ENCODE data around the gene LPP. TPM values are rescaled to one million over a fixed set of nuclear protein-coding genes. Genes with fewer than 3 reads are reported as not detected.

Gene LPP
- total RNA-seq, 1 donor from 2014 or later, result 11.7 TPM

- DNase-seq, result no peak
These were observed 777.1 kb downstream of the LPP start for GRCh38 chr3:188931036-188931435.

GRCh38 chr3:188931531-188931930 is 777.6 kb downstream of the LPP start:
- DNase-seq, result no peak

GRCh38 chr3:188934989-188935388 is 781.0 kb downstream of the LPP start:
- no peak for DNase-seq

- no peak for DNase-seq
These were observed 782.7 kb downstream of the LPP start for GRCh38 chr3:188936597-188937107.

- DNase-seq, result no peak
These were observed 783.4 kb downstream of the LPP start for GRCh38 chr3:188937389-188937788.

GRCh38 chr3:188938999-188939398 is 785.0 kb downstream of the LPP start:
- no peak for DNase-seq

GRCh38 chr3:188939814-188940572 is 786.0 kb downstream of the LPP start:
- no peak for DNase-seq

Small RNA genes within 50 kb of the gene (small RNA-seq; reads per million reads assigned to genes)
- gene MIR28, result 379 reads per million, percentile 97 among the genes with 10 or more reads in this experiment
